ENCODE results near the gene METRN. TPM values are rescaled to one million over a fixed set of nuclear protein-coding genes. Genes with fewer than 3 reads are reported as not detected.
A peak's percentile ranks its signal among the peaks of the same experiment; 100 is the strongest.

The METRN gene
- total and polyA plus RNA-seq, 2 of the 4 experiments (the other 2 are of a cell fraction) = 6.1 to 48.2 TPM

DNA sequence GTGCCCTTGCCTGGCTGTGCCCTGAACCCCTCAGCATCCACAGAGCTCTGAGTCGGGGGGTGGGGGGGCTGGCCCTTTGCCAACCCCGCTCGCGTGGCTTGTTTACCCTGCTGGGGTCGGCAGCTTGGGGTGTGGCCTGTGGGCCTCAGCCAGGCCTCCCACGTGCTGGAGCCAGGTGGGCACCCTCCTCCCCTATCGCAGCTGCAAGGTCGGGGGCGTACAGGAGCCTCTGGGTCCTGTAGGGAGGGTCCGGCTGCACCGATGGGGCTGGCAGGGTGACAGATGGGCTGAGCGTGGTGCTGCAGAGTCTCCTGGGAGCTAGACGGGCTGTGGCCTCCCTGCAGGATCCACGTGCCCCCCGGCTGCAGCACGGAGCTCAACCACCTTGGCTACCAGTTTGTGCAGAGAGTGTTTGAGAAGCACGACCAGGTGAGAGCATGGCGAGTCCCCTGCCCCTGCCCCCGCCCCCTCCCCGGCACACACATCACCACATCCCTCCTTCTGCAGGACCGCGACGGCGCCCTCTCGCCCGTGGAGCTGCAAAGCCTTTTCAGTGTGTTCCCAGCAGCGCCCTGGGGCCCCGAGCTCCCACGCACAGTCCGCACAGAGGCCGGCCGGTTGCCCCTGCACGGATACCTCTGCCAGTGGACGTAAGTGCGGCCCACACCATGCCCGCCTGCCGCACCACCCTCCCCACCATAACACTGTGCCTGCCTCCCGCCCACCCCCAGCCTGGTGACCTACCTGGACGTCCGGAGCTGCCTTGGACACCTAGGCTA lies 43.4 kb upstream of the METRN start:
- Histone ChIP-seq H3K23ac (ENCODE audit: low read depth, low read length) (no peak overlapping the region), H3K9me1 (ENCODE audit: insufficient read depth, low read length) (peaks cover 6% of the 10 kb centered on the region), H3K9ac (ENCODE audit: low read depth, low read length) (no peak overlapping the region), H2AK9ac (replicated peaks; ENCODE audit: low read depth, low read length, poor library complexity) (peak overlapping the region; percentile 28), H3K79me1 (ENCODE audit: low read depth in 1 of 2, low read length in 2 of 2) (peaks cover 0 to 37% of the 10 kb centered on the region in 2 experiments; a peak in 1 of 4 replicates), H2BK5ac (ENCODE audit: low read depth, low read length, poor library complexity, severe bottlenecking) (no peak overlapping the region), H4K5ac (ENCODE audit: low read depth, low read length) (no peak overlapping the region), H2AK5ac (ENCODE audit: low read depth, low read length) (no peak overlapping the region), H3K4me3 (ENCODE audit: insufficient read depth, low read depth, low read length) (no peak overlapping the region), H4K20me1 (ENCODE audit: insufficient read depth, low read length) (peaks cover 27% of the 10 kb centered on the region), H3K4me1 (ENCODE audit: control insufficient read depth, insufficient read depth, low read length) (peaks cover 14% of the 10 kb centered on the region), H3K4me2 (ENCODE audit: low read depth, low read length) (no peak overlapping the region), H4K8ac (ENCODE audit: low read depth in 2 of 2, low read length in 2 of 2) (no peak overlapping the region), H3K9me3 (ENCODE audit: control insufficient read depth, insufficient read depth, low read length) (no peaks in the 10 kb centered on the region), H2BK120ac (ENCODE audit: low read depth, low read length) (no peak overlapping the region), H3K27me3 (ENCODE audit: control insufficient read depth, insufficient read depth, low read length) (no peaks in the 10 kb centered on the region), H3K36me3 (ENCODE audit: control insufficient read depth, insufficient read depth, low read length) (peaks cover 47% of the 10 kb centered on the region), H3K18ac (ENCODE audit: low read depth, low read length) (no peak overlapping the region), H2BK15ac (ENCODE audit: low read depth, low read length) (no peak overlapping the region), H3K27ac (ENCODE audit: insufficient read depth, low read length) (no peak overlapping the region), H3K4ac (ENCODE audit: low read depth, low read length) (no peak overlapping the region), H3K56ac (ENCODE audit: extremely low read depth, insufficient read depth, low read length) (no peak overlapping the region), H2BK20ac (ENCODE audit: low read depth, low read length) (no peak overlapping the region), H4K91ac (ENCODE audit: insufficient read depth, low read depth, low read length) (no peak overlapping the region), H3K14ac (replicated peaks; ENCODE audit: low read depth, low read length) (no peak overlapping the region), H2AFZ (replicated peaks; ENCODE audit: low read length, poor library complexity) (no peak overlapping the region)
- in situ Hi-C loops (cut with MboI; ENCODE audit: low sequenced_read_pairs) (no loop called here), intact Hi-C loops (cut with micrococcal nuclease) (no loop called here), dilution Hi-C loops (cut with HindIII; ENCODE audit: low sequenced_read_pairs, unreplicated experiment) (no loop called here)
- no peak for DNase-seq
- BruUV-seq (replicated peaks) = no TSS peak
- no peak for TF ChIP-seq MAFK (IDR thresholded peaks at IDR 0.05; ENCODE audit: low read depth, low read length)
- TF ChIP-seq RAD21 (IDR thresholded peaks at IDR 0.05; ENCODE audit: low read length) = no peak
- no peak for TF ChIP-seq FOS (IDR thresholded peaks at IDR 0.05; ENCODE audit: low read depth, low read length)
- no peak for TF ChIP-seq CEBPB (IDR thresholded peaks at IDR 0.05; ENCODE audit: low read depth, low read length)
- no peak for TF ChIP-seq MXI1 (IDR thresholded peaks at IDR 0.05; ENCODE audit: borderline replicate concordance, low read depth, low read length)
- no peak for TF ChIP-seq NFE2L2 (IDR thresholded peaks at IDR 0.05; ENCODE audit: low read depth, low read length)
- TF ChIP-seq, protein P1, sequence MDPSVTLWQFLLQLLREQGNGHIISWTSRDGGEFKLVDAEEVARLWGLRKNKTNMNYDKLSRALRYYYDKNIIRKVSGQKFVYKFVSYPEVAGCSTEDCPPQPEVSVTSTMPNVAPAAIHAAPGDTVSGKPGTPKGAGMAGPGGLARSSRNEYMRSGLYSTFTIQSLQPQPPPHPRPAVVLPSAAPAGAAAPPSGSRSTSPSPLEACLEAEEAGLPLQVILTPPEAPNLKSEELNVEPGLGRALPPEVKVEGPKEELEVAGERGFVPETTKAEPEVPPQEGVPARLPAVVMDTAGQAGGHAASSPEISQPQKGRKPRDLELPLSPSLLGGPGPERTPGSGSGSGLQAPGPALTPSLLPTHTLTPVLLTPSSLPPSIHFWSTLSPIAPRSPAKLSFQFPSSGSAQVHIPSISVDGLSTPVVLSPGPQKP (IDR thresholded peaks at IDR 0.05; ENCODE audit: borderline replicate concordance, low read depth, low read length) = no peak
- TF ChIP-seq BHLHE40 (IDR thresholded peaks at IDR 0.05; ENCODE audit: low read depth, low read length) = no peak
- TF ChIP-seq, protein P2, sequence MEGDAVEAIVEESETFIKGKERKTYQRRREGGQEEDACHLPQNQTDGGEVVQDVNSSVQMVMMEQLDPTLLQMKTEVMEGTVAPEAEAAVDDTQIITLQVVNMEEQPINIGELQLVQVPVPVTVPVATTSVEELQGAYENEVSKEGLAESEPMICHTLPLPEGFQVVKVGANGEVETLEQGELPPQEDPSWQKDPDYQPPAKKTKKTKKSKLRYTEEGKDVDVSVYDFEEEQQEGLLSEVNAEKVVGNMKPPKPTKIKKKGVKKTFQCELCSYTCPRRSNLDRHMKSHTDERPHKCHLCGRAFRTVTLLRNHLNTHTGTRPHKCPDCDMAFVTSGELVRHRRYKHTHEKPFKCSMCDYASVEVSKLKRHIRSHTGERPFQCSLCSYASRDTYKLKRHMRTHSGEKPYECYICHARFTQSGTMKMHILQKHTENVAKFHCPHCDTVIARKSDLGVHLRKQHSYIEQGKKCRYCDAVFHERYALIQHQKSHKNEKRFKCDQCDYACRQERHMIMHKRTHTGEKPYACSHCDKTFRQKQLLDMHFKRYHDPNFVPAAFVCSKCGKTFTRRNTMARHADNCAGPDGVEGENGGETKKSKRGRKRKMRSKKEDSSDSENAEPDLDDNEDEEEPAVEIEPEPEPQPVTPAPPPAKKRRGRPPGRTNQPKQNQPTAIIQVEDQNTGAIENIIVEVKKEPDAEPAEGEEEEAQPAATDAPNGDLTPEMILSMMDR (conservative IDR thresholded peaks at IDR 0.05; ENCODE audit: low read depth, low read length) = no peak
- TF ChIP-seq RFX5 (IDR thresholded peaks at IDR 0.05; ENCODE audit: low read depth, low read length) = no peak
- TF ChIP-seq SMC3 (IDR thresholded peaks at IDR 0.05; ENCODE audit: low read depth, low read length) = no peak
- CTCF ChIA-PET = no interaction called here
- POLR2A ChIA-PET (ENCODE audit: unreplicated experiment) = no interaction called here
- ATAC-seq (ENCODE audit: low read depth) = no peak
- WGBS, 2 experiments (ENCODE audit: extremely low coverage in 2 of 2, insufficient read length in 1 of 2) = 94% methylated on average over 13 of the region's 40 CpGs; no CpG with 5 or more reads in 1 of the 2 experiments
